ENCODE results near the gene ARV1. TPM values are rescaled to one million over a fixed set of nuclear protein-coding genes. Genes with fewer than 3 reads are reported as not detected.

Gene ARV1
- total and polyA plus RNA-seq, 2 of the 13 experiments (the other 11 are each of a cell fraction or from before 2014, with no cell fraction given) = 13.0 to 15.2 TPM

DNA sequence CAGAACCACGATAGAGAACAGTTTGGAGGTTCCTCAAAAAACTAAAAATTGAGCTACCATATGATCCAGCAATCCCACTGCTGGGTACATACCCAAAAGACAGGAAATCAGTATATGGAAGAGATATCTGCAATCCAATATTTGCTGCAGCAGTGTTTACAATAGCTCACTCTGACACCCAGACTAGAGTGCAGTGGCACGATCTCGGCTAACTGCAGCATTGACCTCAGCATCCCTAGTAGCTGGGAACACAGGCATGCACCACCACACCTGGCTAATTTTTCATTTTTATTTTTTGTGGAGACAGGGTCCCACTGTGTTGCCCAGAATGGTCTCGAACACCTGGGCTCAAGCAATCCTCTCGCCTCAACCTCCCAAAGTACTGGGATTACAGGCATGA, 13.4 kb upstream of the ARV1 start (continued):
- TF ChIP-seq ZNF691 (CRISPR knock-in tag; IDR thresholded peaks at IDR 0.05; ENCODE audit: borderline replicate concordance, low read depth) = no peak
- TF ChIP-seq SRF (IDR thresholded peaks at IDR 0.05; ENCODE audit: low read depth, low read length) = no peak
- TF ChIP-seq YEATS2 (CRISPR knock-in tag; IDR thresholded peaks at IDR 0.05; ENCODE audit: borderline replicate concordance) = no peak

GRCh38 chr1:230966358-230966873, 12.5 kb upstream of the ARV1 start:
- Histone ChIP-seq H3K9ac (ENCODE audit: insufficient read depth, low read depth, low read length) (no peak overlapping the region), H3K4me1 (ENCODE audit: insufficient read depth, low read length) (peaks cover 28% of the 10 kb centered on the region), H2AFZ (ENCODE audit: low read length) (no peak overlapping the region), H3K36me3 (replicated peaks in 1 of 2; ENCODE audit: control insufficient read depth in 1 of 2, insufficient read depth in 2 of 2, low read length in 2 of 2) (no peaks in the 10 kb centered on the region), H3K27me3 (ENCODE audit: control insufficient read depth in 1 of 2, insufficient read depth in 2 of 2, low read length in 2 of 2) (no peaks in the 10 kb centered on the region), H3K4me2 (ENCODE audit: low read depth, low read length) (no peak overlapping the region), H3K79me2 (ENCODE audit: insufficient read depth, low read length) (no peaks in the 10 kb centered on the region), H4K20me1 (ENCODE audit: insufficient read depth, low read length) (no peaks in the 10 kb centered on the region), H3K9me3 (ENCODE audit: low read length) (no peaks in the 10 kb centered on the region), H3K27ac (ENCODE audit: extremely low read length, insufficient read depth, low read length) (no peak overlapping the region), H3K4me3 (replicated peaks in 1 of 3; ENCODE audit: insufficient read depth in 1 of 3, low read depth in 2 of 3, low read length in 3 of 3) (no peak overlapping the region)
- in situ Hi-C loops (cut with HindIII; ENCODE audit: extremely low pct_ligation_motif_present, low pct_unique_long_range_greater_than_20kb) (no loop called here), intact Hi-C loops (cut with micrococcal nuclease; ENCODE audit: unreplicated experiment) (loop anchor here (5.0 kb wide), 1 partner anchor 196 kb away; the partner anchor contains the start of gene TRIM67)
- no peak for TF ChIP-seq ZNF124 (CRISPR knock-in tag; IDR thresholded peaks at IDR 0.05)
- CTCF ChIA-PET (ENCODE audit: low intra/inter-chr PET ratio, low total read pairs) = no interaction called here
- DNase-seq (ENCODE audit: low spot score) (no peak), FAIRE-seq (no peak), ATAC-seq (no peak)
- WGBS (ENCODE audit: low lambda C conversion rate) = 90% methylated on average over 5 of the region's 5 CpGs
- BruUV-seq (replicated peaks) = no TSS peak
- POLR2A ChIA-PET = no interaction called here

- H3K79me2 ChIP-seq (ENCODE audit: insufficient read depth, low read length) = no peaks in the 10 kb centered on the region
- no peak for FAIRE-seq
- H3K4me2 ChIP-seq (ENCODE audit: low read depth, low read length) = no peak overlapping the region
- no peak for DNase-seq (ENCODE audit: low spot score)
- H3K4me3 ChIP-seq (replicated peaks in 1 of 3; ENCODE audit: insufficient read depth in 1 of 3, low read depth in 2 of 3, low read length in 3 of 3) = no peak overlapping the region
- H3K9me3 ChIP-seq (ENCODE audit: low read length) = no peaks in the 10 kb centered on the region
- ChIA-PET POLR2A (interaction anchor here (1.3 kb wide), 1 partner anchor 8 kb away, joined by 4 read pairs; the partner anchor contains the start of genes ARV1 and TTC13), CTCF (ENCODE audit: low intra/inter-chr PET ratio, low total read pairs) (no interaction called here)
- BruUV-seq (replicated peaks) = no TSS peak
- ATAC-seq = no peak
- in situ Hi-C loops (cut with HindIII; ENCODE audit: extremely low pct_ligation_motif_present, low pct_unique_long_range_greater_than_20kb) = no loop called here
- no peak for TF ChIP-seq ZNF550 (CRISPR knock-in tag; IDR thresholded peaks at IDR 0.05; ENCODE audit: borderline replicate concordance)
- H3K36me3 ChIP-seq (replicated peaks in 1 of 2; ENCODE audit: control insufficient read depth in 1 of 2, insufficient read depth in 2 of 2, low read length in 2 of 2) = no peaks in the 10 kb centered on the region
- intact Hi-C loops (cut with micrococcal nuclease; ENCODE audit: unreplicated experiment) = loop anchor here (10.0 kb wide), 1 partner anchor 256 kb away; the partner anchor contains the start of gene AGT
- peaks cover 25% of the 10 kb centered on the region for H3K4me1 ChIP-seq (ENCODE audit: insufficient read depth, low read length)
- no peaks in the 10 kb centered on the region for H3K27me3 ChIP-seq (ENCODE audit: control insufficient read depth in 1 of 2, insufficient read depth in 2 of 2, low read length in 2 of 2)
- 100% methylated on average over 4 of the region's 5 CpGs for WGBS (ENCODE audit: low lambda C conversion rate)
- no peak overlapping the region for H3K27ac ChIP-seq (ENCODE audit: extremely low read length, insufficient read depth, low read length)
- no peak overlapping the region for H3K9ac ChIP-seq (ENCODE audit: insufficient read depth, low read depth, low read length)
- H4K20me1 ChIP-seq (ENCODE audit: insufficient read depth, low read length) = no peaks in the 10 kb centered on the region
- H2AFZ ChIP-seq (ENCODE audit: low read length) = no peak overlapping the region
Measured at GRCh38 chr1:230970432-230970831, 8.5 kb upstream of the ARV1 start.

Data from HepG2 (cell line).